Glomerular endothelial cell (primary cell): ENCODE data around the gene ARHGAP27. TPM values are rescaled to one million over a fixed set of nuclear protein-coding genes. Genes with fewer than 3 reads are reported as not detected.
"Not testable (repeated sequence)": the region's sequence is repeated elsewhere in the genome, so short reads cannot be mapped to it uniquely, and the experiment has no call there.

ENCODE experiments used
- DNase-seq: peaks from one replicate; pipeline ENCODE4 v3.0.0-alpha.2; 2011; ENCODE audit warnings: low read depth, low spot score; ENCODE audit errors: extremely low read depth
- total RNA-seq: library from RNA; depleted of rRNA; stranded (reverse); fragments of >200 nt; gene quantifications from 2 replicates; pipeline ENCODE4 v1.2.3, GENCODE V29; 2015

The ARHGAP27 gene
- total RNA-seq, 1 donor from 2014 or later = 71.2 TPM

GRCh38 chr17:45447650-45448049 is 15.0 kb upstream of the ARHGAP27 start:
- DNase-seq = not testable (repeated sequence)

- DNase-seq = not testable (repeated sequence)
Measured at GRCh38 chr17:45446872-45447625, 14.4 kb upstream of the ARHGAP27 start.

GRCh38 chr17:45445901-45446743 is 13.5 kb upstream of the ARHGAP27 start:
- DNase-seq = not testable (repeated sequence)

- DNase-seq = not testable (repeated sequence)
Measured at GRCh38 chr17:45444856-45445820, 12.5 kb upstream of the ARHGAP27 start.

- DNase-seq = not testable (repeated sequence)
Measured at GRCh38 chr17:45444301-45444700, 11.6 kb upstream of the ARHGAP27 start.

- not testable (repeated sequence) for DNase-seq
Measured at GRCh38 chr17:45443371-45444260, 10.9 kb upstream of the ARHGAP27 start.

- no peak for DNase-seq
Measured at GRCh38 chr17:45441526-45442310, 9.0 kb upstream of the ARHGAP27 start.

- not testable (repeated sequence) for DNase-seq
Measured at GRCh38 chr17:45440839-45441515, 8.3 kb upstream of the ARHGAP27 start.

- DNase-seq = no peak
Measured at GRCh38 chr17:45440161-45440778, 7.6 kb upstream of the ARHGAP27 start.

- DNase-seq = no peak
Measured at GRCh38 chr17:45438931-45439610, 6.4 kb upstream of the ARHGAP27 start.

GRCh38 chr17:45437465-45438283 is 5.0 kb upstream of the ARHGAP27 start:
- DNase-seq = no peak

GRCh38 chr17:45436625-45437464 is 4.2 kb upstream of the ARHGAP27 start:
- no peak for DNase-seq

- no peak for DNase-seq
Measured at GRCh38 chr17:45436161-45436560, 3.5 kb upstream of the ARHGAP27 start.

GRCh38 chr17:45435481-45435880 is 2.8 kb upstream of the ARHGAP27 start:
- DNase-seq = no peak

GRCh38 chr17:45433159-45433535 is 477 bp upstream of the ARHGAP27 start:
- DNase-seq = no peak
